NCI-H226 (cell line): ENCODE data around the gene IRX2.

ENCODE experiments used
- DNase-seq: peaks from one replicate; pipeline ENCODE4 v3.0.0-alpha.2; 2015

Gene IRX2

GRCh38 chr5:2740051-2740875, 11.2 kb downstream of the IRX2 start:
- DNase-seq = no peak

- DNase-seq = no peak
Observed at GRCh38 chr5:2739360-2740050, 12.0 kb downstream of the IRX2 start.

- DNase-seq = no peak
Observed at GRCh38 chr5:2738700-2739359, 12.6 kb downstream of the IRX2 start.

- no peak for DNase-seq
Observed at GRCh38 chr5:2738156-2738699, 13.2 kb downstream of the IRX2 start.

GRCh38 chr5:2737273-2738155, 14.0 kb downstream of the IRX2 start:
- no peak for DNase-seq

- DNase-seq = no peak
Observed at GRCh38 chr5:2736872-2737271, 14.6 kb downstream of the IRX2 start.

- DNase-seq = no peak
Observed at GRCh38 chr5:2735996-2736395, 15.5 kb downstream of the IRX2 start.

GRCh38 chr5:2732850-2733249, 18.6 kb downstream of the IRX2 start:
- no peak for DNase-seq

GRCh38 chr5:2732004-2732403, 19.5 kb downstream of the IRX2 start:
- no peak for DNase-seq

GRCh38 chr5:2729189-2729588, 22.3 kb downstream of the IRX2 start:
- no peak for DNase-seq

- DNase-seq = no peak
Observed at GRCh38 chr5:2727550-2727949, 23.9 kb downstream of the IRX2 start.

GRCh38 chr5:2725980-2726765, 25.3 kb downstream of the IRX2 start:
- no peak for DNase-seq

GRCh38 chr5:2724831-2725230, 26.6 kb downstream of the IRX2 start:
- DNase-seq = no peak

GRCh38 chr5:2724031-2724581, 27.4 kb downstream of the IRX2 start:
- DNase-seq = no peak

GRCh38 chr5:2722901-2723300, 28.6 kb downstream of the IRX2 start:
- no peak for DNase-seq

- DNase-seq = no peak
Observed at GRCh38 chr5:2721385-2722138, 29.9 kb downstream of the IRX2 start.

GRCh38 chr5:2719332-2719731, 32.1 kb downstream of the IRX2 start:
- DNase-seq = no peak

- no peak for DNase-seq
Observed at GRCh38 chr5:2718115-2718514, 33.4 kb downstream of the IRX2 start.

GRCh38 chr5:2715856-2716255, 35.6 kb downstream of the IRX2 start:
- no peak for DNase-seq

GRCh38 chr5:2714805-2715204, 36.7 kb downstream of the IRX2 start:
- no peak for DNase-seq

- DNase-seq = no peak
Observed at GRCh38 chr5:2714026-2714425, 37.5 kb downstream of the IRX2 start.
